ENCODE measurements around the gene B4GALT5. TPM values are rescaled to one million over a fixed set of nuclear protein-coding genes. Genes with fewer than 3 reads are reported as not detected.

B4GALT5 gene
- polyA plus RNA-seq, 2 donors = 17.9 to 28.3 TPM

- no peak overlapping the region for H3K4me3 ChIP-seq (ENCODE audit: low read depth in 1 of 2, low read length in 2 of 2)
- H3K36me3 ChIP-seq (ENCODE audit: control insufficient read depth in 2 of 2, insufficient read depth in 2 of 2, low read length in 1 of 2) = no peaks in the 10 kb centered on the region
- peaks cover 0 to 3% of the 10 kb centered on the region in 2 donors for H3K4me1 ChIP-seq (ENCODE audit: control insufficient read depth in 2 of 2, insufficient read depth in 2 of 2, low read length in 1 of 2)
- no peak overlapping the region for H3K27ac ChIP-seq (ENCODE audit: low read depth in 2 of 2, low read length in 1 of 2)
- no peaks in the 10 kb centered on the region for H3K9me3 ChIP-seq (ENCODE audit: control insufficient read depth in 2 of 2, insufficient read depth in 1 of 2, low read depth in 1 of 2, low read length in 1 of 2)
- H3K27me3 ChIP-seq (ENCODE audit: control insufficient read depth in 1 of 2, insufficient read depth in 2 of 2, low read length in 2 of 2) = no peaks in the 10 kb centered on the region
- WGBS, 2 donors = 67% methylated on average over 5 of the region's 5 CpGs
These were observed 38.7 kb upstream of the B4GALT5 start for GRCh38 chr20:49752201-49752903.

DNA sequence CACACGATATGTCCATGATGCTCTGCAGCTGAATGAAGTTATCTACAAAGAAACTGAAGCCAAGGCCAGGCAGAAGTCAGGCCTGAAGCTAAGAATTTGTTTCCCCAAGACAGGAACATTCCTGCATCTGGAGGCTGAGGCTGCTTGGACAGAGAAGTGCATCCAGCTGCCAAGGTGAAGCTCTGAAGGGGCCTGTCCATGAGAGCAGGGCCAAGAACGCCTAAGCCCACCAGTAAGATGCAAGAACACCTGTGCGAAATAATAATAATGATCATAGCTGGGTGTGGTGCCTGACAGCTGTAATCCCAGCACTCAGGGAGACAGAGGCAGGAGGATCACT, 37.7 kb upstream of the B4GALT5 start:
- Histone ChIP-seq H3K4me1 (ENCODE audit: control insufficient read depth in 2 of 2, insufficient read depth in 2 of 2, low read length in 1 of 2) (peaks cover 0 to 3% of the 10 kb centered on the region in 2 donors), H3K36me3 (ENCODE audit: control insufficient read depth in 2 of 2, insufficient read depth in 2 of 2, low read length in 1 of 2) (no peaks in the 10 kb centered on the region), H3K4me3 (ENCODE audit: low read depth in 1 of 2, low read length in 2 of 2) (no peak overlapping the region), H3K27me3 (ENCODE audit: control insufficient read depth in 1 of 2, insufficient read depth in 2 of 2, low read length in 2 of 2) (no peaks in the 10 kb centered on the region), H3K27ac (ENCODE audit: low read depth in 2 of 2, low read length in 1 of 2) (no peak overlapping the region), H3K9me3 (ENCODE audit: control insufficient read depth in 2 of 2, insufficient read depth in 1 of 2, low read depth in 1 of 2, low read length in 1 of 2) (no peaks in the 10 kb centered on the region)
- WGBS, 2 donors = 51 to 63% methylated on average over 3 of the region's 3 CpGs

DNA sequence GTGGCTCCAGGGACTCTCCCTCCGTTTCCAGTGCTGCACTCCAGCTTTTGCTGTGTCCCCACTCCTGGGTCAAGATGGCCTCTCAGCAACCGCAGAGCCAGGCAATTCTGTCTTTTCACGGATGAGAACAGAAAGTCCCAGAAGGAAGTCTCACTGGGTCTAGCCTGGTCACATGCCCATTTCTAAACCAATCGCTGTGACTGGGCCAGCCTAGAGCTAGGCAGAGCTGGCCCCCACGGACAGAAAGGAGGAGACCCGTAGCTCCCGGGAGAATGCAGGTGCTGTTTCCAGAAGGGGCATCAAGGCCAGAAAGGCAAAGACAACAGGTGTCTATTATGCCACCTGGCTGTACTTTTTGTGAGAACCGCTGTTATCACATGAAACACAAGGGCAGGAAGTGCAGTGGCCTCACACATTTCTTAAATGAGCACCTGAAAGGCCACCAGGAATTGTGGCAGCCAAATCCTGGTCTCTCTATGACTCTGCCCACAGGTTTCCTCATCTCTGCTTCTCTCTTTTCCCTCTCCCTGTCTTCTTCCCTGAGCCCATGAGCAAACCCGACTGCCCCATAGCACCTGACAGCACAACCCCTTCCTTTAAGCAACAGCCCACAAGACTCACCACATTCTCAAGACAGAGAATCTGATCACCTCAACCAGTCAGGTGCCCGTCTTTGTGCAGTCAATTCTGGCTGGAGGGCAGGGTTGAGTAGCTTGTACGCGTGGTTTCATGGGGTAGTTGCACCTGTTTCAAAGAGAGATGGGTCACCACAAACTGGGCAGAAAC, 37.1 kb upstream of the B4GALT5 start:
- no peak overlapping the region for H3K4me3 ChIP-seq (ENCODE audit: low read depth in 1 of 2, low read length in 2 of 2)
- WGBS, 2 donors = 73 to 74% methylated on average over 12 of the region's 12 CpGs
- peaks cover 0 to 3% of the 10 kb centered on the region in 2 donors for H3K4me1 ChIP-seq (ENCODE audit: control insufficient read depth in 2 of 2, insufficient read depth in 2 of 2, low read length in 1 of 2)
- H3K9me3 ChIP-seq (ENCODE audit: control insufficient read depth in 2 of 2, insufficient read depth in 1 of 2, low read depth in 1 of 2, low read length in 1 of 2) = no peaks in the 10 kb centered on the region
- H3K27ac ChIP-seq (ENCODE audit: low read depth in 2 of 2, low read length in 1 of 2) = no peak overlapping the region
- no peaks in the 10 kb centered on the region for H3K36me3 ChIP-seq (ENCODE audit: control insufficient read depth in 2 of 2, insufficient read depth in 2 of 2, low read length in 1 of 2)
- H3K27me3 ChIP-seq (ENCODE audit: control insufficient read depth in 1 of 2, insufficient read depth in 2 of 2, low read length in 2 of 2) = no peaks in the 10 kb centered on the region

- Histone ChIP-seq H3K27ac (ENCODE audit: low read depth in 2 of 2, low read length in 1 of 2) (no peak overlapping the region), H3K4me1 (ENCODE audit: control insufficient read depth in 2 of 2, insufficient read depth in 2 of 2, low read length in 1 of 2) (peaks cover 0 to 3% of the 10 kb centered on the region in 2 donors), H3K4me3 (ENCODE audit: low read depth in 1 of 2, low read length in 2 of 2) (no peak overlapping the region), H3K9me3 (ENCODE audit: control insufficient read depth in 2 of 2, insufficient read depth in 1 of 2, low read depth in 1 of 2, low read length in 1 of 2) (no peaks in the 10 kb centered on the region), H3K27me3 (ENCODE audit: control insufficient read depth in 1 of 2, insufficient read depth in 2 of 2, low read length in 2 of 2) (no peaks in the 10 kb centered on the region), H3K36me3 (ENCODE audit: control insufficient read depth in 2 of 2, insufficient read depth in 2 of 2, low read length in 1 of 2) (no peaks in the 10 kb centered on the region)
- 88 to 97% methylated on average over 1 of the region's 1 CpG for WGBS, 2 donors
These were observed 35.9 kb upstream of the B4GALT5 start for GRCh38 chr20:49749625-49750024.

DNA sequence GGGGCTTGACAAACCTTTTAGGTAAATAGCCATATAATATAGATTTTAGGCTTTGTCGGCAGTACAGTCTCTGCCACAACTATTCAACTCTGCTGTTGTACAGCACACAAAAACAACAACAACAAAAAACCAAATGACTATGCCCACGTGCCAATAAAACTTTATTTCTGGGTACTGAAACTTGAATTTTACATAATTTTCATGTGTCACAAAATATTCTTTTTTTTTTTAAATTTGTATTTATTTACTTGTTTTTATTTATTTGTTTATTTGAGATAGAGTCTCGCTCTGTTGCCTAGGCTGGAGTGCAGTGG, 34.8 kb upstream of the B4GALT5 start:
- Histone ChIP-seq H3K4me1 (ENCODE audit: control insufficient read depth in 2 of 2, insufficient read depth in 2 of 2, low read length in 1 of 2) (peaks cover 0 to 3% of the 10 kb centered on the region in 2 donors), H3K27me3 (ENCODE audit: control insufficient read depth in 1 of 2, insufficient read depth in 2 of 2, low read length in 2 of 2) (no peaks in the 10 kb centered on the region), H3K9me3 (ENCODE audit: control insufficient read depth in 2 of 2, insufficient read depth in 1 of 2, low read depth in 1 of 2, low read length in 1 of 2) (no peaks in the 10 kb centered on the region), H3K36me3 (ENCODE audit: control insufficient read depth in 2 of 2, insufficient read depth in 2 of 2, low read length in 1 of 2) (no peaks in the 10 kb centered on the region), H3K27ac (ENCODE audit: low read depth in 2 of 2, low read length in 1 of 2) (no peak overlapping the region), H3K4me3 (ENCODE audit: low read depth in 1 of 2, low read length in 2 of 2) (no peak overlapping the region)
- WGBS, 2 donors = 93 to 94% methylated on average over 3 of the region's 3 CpGs

DNA sequence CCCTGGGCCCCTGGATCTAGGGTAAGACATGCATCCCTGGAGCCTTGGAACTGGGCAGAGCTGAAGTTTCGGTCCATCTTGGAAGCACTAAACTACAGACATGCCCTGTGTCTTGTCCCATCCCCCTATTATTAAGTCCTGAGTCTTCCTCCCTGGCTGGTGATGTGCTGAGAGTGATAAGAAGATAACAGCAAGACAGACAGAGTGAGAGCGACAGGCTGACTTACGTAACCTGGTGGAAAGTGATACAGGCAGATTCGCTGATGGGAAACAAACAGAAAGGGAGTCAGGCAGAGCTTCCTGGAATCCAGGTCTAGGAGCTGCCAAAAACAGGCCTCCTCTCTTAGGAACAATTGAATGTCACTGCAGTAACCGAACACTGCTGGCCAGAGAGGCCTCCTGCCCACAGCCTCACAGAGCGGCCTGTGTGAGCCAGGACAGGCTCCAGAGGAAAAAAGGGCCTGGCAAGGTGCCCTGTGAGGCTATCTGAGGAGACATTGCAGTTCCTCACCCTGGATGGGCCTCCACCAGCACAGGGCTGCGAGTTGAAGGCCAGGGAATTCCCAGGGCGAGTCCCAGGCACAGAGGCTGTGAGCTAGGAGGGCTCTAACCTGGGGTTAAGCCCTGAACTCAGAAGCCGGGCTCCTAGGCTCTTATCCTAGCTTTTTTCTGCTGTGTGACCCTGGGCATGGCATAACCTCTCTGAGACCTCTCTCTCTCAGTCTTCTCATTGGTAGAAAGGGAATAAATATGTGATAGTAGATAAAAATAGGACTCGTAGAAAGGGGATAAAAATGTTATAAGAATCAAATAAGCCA, 34.2 kb upstream of the B4GALT5 start:
- H3K27ac ChIP-seq (ENCODE audit: low read depth in 2 of 2, low read length in 1 of 2) = peak overlapping the region; percentile 46 to 73
- H3K4me3 ChIP-seq (ENCODE audit: low read depth in 1 of 2, low read length in 2 of 2) = no peak overlapping the region
- no peaks in the 10 kb centered on the region for H3K27me3 ChIP-seq (ENCODE audit: control insufficient read depth in 1 of 2, insufficient read depth in 2 of 2, low read length in 2 of 2)
- WGBS, 2 donors = 47 to 50% methylated on average over 10 of the region's 10 CpGs
- H3K36me3 ChIP-seq (ENCODE audit: control insufficient read depth in 2 of 2, insufficient read depth in 2 of 2, low read length in 1 of 2) = no peaks in the 10 kb centered on the region
- no peaks in the 10 kb centered on the region for H3K9me3 ChIP-seq (ENCODE audit: control insufficient read depth in 2 of 2, insufficient read depth in 1 of 2, low read depth in 1 of 2, low read length in 1 of 2)
- peaks cover 0 to 3% of the 10 kb centered on the region in 2 donors for H3K4me1 ChIP-seq (ENCODE audit: control insufficient read depth in 2 of 2, insufficient read depth in 2 of 2, low read length in 1 of 2)

- H3K4me1 ChIP-seq (ENCODE audit: control insufficient read depth in 2 of 2, insufficient read depth in 2 of 2, low read length in 1 of 2) = no peaks in the 10 kb centered on the region
- 48 to 58% methylated on average over 9 of the region's 9 CpGs for WGBS, 2 donors
- no peaks in the 10 kb centered on the region for H3K9me3 ChIP-seq (ENCODE audit: control insufficient read depth in 2 of 2, insufficient read depth in 1 of 2, low read depth in 1 of 2, low read length in 1 of 2)
- H3K27ac ChIP-seq (ENCODE audit: low read depth in 2 of 2, low read length in 1 of 2) = no peak overlapping the region
- no peak overlapping the region for H3K4me3 ChIP-seq (ENCODE audit: low read depth in 1 of 2, low read length in 2 of 2)
- H3K36me3 ChIP-seq (ENCODE audit: control insufficient read depth in 2 of 2, insufficient read depth in 2 of 2, low read length in 1 of 2) = no peaks in the 10 kb centered on the region
- no peaks in the 10 kb centered on the region for H3K27me3 ChIP-seq (ENCODE audit: control insufficient read depth in 1 of 2, insufficient read depth in 2 of 2, low read length in 2 of 2)
These were observed 29.3 kb upstream of the B4GALT5 start for GRCh38 chr20:49742948-49743347.

DNA sequence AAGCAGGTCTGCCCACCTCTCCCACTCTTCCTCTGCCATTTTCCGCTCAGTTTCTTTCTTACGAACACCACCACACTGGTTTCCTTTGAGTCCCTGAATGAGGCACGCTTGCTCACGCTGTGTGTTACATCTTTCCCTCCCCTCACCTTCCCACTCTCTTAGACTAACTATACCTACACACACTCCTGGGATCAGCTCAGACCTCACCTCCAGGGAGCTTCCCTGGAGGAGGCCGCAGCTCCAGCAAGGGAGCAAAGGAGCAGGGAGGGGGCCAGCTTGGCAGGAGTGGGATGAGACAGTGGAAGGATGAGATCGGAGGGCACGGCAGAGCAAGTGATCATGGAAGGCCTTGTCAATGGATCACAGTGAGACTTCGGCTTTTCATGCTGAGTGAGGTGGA, 28.3 kb upstream of the B4GALT5 start:
- Histone ChIP-seq H3K36me3 (ENCODE audit: control insufficient read depth in 2 of 2, insufficient read depth in 2 of 2, low read length in 1 of 2) (no peaks in the 10 kb centered on the region), H3K4me1 (ENCODE audit: control insufficient read depth in 2 of 2, insufficient read depth in 2 of 2, low read length in 1 of 2) (no peaks in the 10 kb centered on the region), H3K4me3 (ENCODE audit: low read depth in 1 of 2, low read length in 2 of 2) (no peak overlapping the region), H3K27me3 (ENCODE audit: control insufficient read depth in 1 of 2, insufficient read depth in 2 of 2, low read length in 2 of 2) (no peaks in the 10 kb centered on the region), H3K27ac (ENCODE audit: low read depth in 2 of 2, low read length in 1 of 2) (peak overlapping the region; percentile 25 to 54), H3K9me3 (ENCODE audit: control insufficient read depth in 2 of 2, insufficient read depth in 1 of 2, low read depth in 1 of 2, low read length in 1 of 2) (no peaks in the 10 kb centered on the region)
- 93% methylated on average over 8 of the region's 8 CpGs for WGBS, 2 donors

- no peak overlapping the region for H3K4me3 ChIP-seq (ENCODE audit: low read depth in 1 of 2, low read length in 2 of 2)
- WGBS, 2 donors = 89% methylated on average over 5 of the region's 5 CpGs
- no peaks in the 10 kb centered on the region for H3K9me3 ChIP-seq (ENCODE audit: control insufficient read depth in 2 of 2, insufficient read depth in 1 of 2, low read depth in 1 of 2, low read length in 1 of 2)
- no peaks in the 10 kb centered on the region for H3K4me1 ChIP-seq (ENCODE audit: control insufficient read depth in 2 of 2, insufficient read depth in 2 of 2, low read length in 1 of 2)
- no peaks in the 10 kb centered on the region for H3K36me3 ChIP-seq (ENCODE audit: control insufficient read depth in 2 of 2, insufficient read depth in 2 of 2, low read length in 1 of 2)
- H3K27me3 ChIP-seq (ENCODE audit: control insufficient read depth in 1 of 2, insufficient read depth in 2 of 2, low read length in 2 of 2) = no peaks in the 10 kb centered on the region
- H3K27ac ChIP-seq (ENCODE audit: low read depth in 2 of 2, low read length in 1 of 2) = no peak overlapping the region
These were observed 27.1 kb upstream of the B4GALT5 start for GRCh38 chr20:49740807-49741206.

All from esophagus (tissue), 2 donors.